Esophagus squamous epithelium (tissue), 4 donors: ENCODE data around the gene STAB1.

Source experiments
- CTCF ChIP-seq, 6 experiments: fragments of 450-650 bp in 4 of 6; fragments of 200-600 bp in 2 of 6; sonication (generic) in 2 of 6; IDR thresholded peaks; one replicate each; pipeline ENCODE4 v1.5.1; 2016 to 2019; ENCODE audit warnings: antibody characterized with exemption in 6 of 6, mild to moderate bottlenecking in 4 of 6, moderate library complexity in 4 of 6
- POLR2A ChIP-seq, 4 donors: fragments of 450-650 bp; IDR thresholded peaks; one replicate each; pipeline ENCODE4 v1.6.1; 2017; ENCODE audit warnings: antibody characterized with exemption in 4 of 4, mild to moderate bottlenecking in 4 of 4, moderate library complexity in 3 of 4

- no peak for TF ChIP-seq POLR2A (IDR thresholded peaks at IDR 0.05)
- no peak for TF ChIP-seq CTCF (IDR thresholded peaks at IDR 0.05)
These were observed 36.9 kb upstream of the STAB1 start for GRCh38 chr3:52458031-52458760.
